ENCODE data around the gene SLX4.

DNA sequence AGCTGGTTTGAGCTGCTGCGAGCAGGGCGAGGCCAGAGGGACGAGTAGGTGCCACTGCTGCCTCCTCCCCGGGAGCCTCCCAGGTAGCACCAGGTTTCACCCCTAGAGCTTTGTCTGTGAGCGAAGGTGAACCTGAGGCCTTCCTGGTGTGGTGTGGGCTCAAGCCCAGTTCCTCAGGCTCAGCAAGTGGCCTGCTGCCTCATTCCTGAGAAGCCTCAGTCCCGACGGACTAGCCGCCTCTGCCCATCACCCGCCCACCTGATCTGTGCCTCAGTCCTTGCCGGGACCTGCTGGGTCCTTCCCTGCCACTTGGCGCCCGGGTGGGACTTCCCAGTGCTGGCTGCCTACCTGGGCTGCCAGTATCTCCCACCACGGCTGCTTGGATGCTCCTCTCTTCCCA lies 35.9 kb downstream of the SLX4 start:
- TF ChIP-seq, protein P1, sequence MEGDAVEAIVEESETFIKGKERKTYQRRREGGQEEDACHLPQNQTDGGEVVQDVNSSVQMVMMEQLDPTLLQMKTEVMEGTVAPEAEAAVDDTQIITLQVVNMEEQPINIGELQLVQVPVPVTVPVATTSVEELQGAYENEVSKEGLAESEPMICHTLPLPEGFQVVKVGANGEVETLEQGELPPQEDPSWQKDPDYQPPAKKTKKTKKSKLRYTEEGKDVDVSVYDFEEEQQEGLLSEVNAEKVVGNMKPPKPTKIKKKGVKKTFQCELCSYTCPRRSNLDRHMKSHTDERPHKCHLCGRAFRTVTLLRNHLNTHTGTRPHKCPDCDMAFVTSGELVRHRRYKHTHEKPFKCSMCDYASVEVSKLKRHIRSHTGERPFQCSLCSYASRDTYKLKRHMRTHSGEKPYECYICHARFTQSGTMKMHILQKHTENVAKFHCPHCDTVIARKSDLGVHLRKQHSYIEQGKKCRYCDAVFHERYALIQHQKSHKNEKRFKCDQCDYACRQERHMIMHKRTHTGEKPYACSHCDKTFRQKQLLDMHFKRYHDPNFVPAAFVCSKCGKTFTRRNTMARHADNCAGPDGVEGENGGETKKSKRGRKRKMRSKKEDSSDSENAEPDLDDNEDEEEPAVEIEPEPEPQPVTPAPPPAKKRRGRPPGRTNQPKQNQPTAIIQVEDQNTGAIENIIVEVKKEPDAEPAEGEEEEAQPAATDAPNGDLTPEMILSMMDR (IDR thresholded peaks at IDR 0.05), result no peak
- no peak for TF ChIP-seq EZH2 (IDR thresholded peaks at IDR 0.05; ENCODE audit: borderline replicate concordance, insufficient read depth, low read depth, low read length, poor library complexity, severe bottlenecking)
